ENCODE results near the gene CHCHD1.

DNA sequence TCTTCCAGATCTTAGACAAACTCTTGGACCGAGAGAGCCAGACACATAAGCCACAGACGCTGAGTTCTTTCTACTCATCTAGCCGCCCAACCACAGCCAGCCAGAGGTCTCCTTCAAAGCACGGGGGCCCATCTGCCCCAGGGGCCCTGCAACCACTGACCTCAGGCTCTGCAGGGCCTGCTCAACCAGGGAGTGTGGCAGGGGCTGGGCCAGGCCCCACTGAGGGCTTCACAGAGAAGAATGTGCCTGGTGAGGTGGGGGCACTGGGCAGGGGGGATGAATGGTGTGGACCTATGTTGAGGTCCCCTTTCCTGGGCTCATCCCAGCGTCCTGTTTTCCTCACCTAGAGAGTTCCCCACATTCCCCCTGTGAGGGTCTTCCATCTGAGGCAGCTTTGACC is 14.9 kb downstream of the CHCHD1 start:
- TF ChIP-seq POLR2A (IDR thresholded peaks at IDR 0.05; ENCODE audit: low read depth, low read length) (no peak; the same call in 1 of the 2 replicates), POLR2AphosphoS5 (IDR thresholded peaks at IDR 0.05; ENCODE audit: low read depth, low read length) (no peak), TAF1 (IDR thresholded peaks at IDR 0.05; ENCODE audit: low read depth, low read length) (no peak)

Measured in GM12891 (cell line).